Measurements from ENCODE around the gene BAG3.

GRCh38 chr10:119726676-119727261, 75.6 kb downstream of the BAG3 start:
- no peak for TF ChIP-seq POLR2A (IDR thresholded peaks at IDR 0.05)
- no peak for TF ChIP-seq CTCF (IDR thresholded peaks at IDR 0.05)

Measured in right lobe of liver (tissue), 4 donors.